NCI-H446 treated with DMSO at 0.1 percent for 48 hours (cell line): ENCODE data around the gene CDH8.
"Not testable (repeated sequence)": the region's sequence is repeated elsewhere in the genome, so short reads cannot be mapped to it uniquely, and the experiment has no call there.

Source experiments
- DNase-seq: peaks from one replicate; lab custom pipeline; 2025; lab: John Stamatoyannopoulos, UW

CDH8 gene

DNA sequence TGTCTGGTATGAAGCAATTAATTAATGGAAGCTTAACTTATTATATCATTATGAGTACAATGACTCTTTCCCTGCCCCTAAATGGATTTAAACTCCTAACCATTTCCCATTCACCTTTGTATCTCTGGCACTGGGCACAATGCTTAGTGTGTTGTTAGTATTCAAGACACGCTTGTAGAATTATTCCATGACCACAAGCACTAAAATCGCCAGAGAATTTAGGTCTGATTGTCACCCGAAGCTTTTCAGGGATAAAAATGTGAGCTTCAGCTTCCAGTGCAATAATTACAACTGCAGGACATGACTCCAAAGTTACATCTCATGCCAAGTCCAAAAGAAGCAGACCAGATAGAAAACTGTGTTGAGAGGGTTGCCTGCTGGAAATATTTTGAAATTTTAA is 101.6 kb downstream of the CDH8 start:
- DNase-seq, result no peak

DNA sequence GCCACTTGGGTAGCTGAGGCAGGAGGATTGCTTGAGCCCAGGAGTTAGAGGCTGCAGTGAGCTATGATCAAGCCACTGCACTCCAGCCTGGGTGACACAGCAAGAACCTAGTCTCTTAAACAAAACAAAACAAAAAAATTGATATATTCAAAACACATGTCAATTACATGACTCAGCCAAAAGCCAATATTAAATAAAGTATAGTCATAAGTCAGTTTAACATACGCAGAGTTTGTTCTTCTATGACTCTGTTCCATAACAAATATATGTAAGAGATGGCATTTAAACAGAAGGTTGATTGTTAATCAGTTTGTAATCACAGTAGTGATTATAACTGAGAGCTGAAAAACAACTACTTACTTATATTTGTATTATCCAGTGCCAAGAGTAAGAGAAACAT is 106.5 kb downstream of the CDH8 start:
- DNase-seq, result no peak

DNA sequence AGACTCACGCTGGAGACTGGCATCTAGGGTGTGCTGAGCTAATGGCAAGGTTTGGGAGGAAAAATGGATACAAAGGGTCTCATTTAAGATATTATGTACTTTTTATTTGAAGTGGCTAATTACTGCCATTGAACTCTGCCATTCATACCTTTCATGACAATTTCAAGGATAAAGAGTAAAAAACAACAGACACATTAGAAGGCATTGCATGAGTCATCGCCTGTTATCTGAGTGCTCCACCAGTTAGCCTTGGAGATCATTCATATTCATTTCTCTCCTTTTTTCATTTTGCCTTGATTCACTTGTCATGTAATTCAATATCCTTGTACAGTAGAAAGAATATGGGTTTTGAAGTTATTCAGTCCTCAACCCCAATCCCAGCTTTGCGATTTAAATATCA is 109.5 kb downstream of the CDH8 start:
- no peak for DNase-seq

DNA sequence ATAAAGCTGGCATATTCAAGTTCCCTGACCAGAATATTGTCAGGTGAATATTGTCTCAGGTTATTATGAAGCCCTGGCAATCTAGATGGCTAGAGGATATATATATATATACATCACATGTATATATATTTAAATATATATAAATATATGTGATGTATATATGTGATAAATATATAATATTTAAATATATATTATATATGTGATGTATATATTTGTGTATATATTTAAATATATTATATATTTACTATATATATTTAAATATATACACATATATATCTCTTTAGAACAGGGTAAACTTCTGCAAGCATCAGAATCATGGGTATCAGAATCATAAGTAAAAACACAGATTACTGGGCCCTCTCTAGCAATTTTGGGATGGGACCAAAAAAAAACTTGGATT is 112.6 kb downstream of the CDH8 start:
- no peak for DNase-seq

DNA sequence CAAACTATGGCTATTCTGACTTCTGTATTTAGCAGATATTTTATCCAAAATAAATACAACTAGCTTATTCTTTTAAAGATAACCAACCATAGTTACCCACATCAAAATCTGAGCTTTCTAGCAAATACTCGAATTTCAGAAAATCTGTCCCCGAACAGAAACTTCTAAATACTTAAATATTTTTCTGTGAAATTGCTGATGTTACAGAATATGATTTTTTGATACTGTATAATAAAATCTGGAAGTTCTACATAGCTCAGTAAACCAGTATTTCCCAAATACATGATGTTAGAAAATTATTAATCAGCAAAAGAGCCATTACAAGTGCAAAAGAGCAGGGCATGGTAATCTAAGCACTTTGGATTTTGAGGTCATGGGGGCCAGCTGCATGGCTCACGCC is 114.9 kb downstream of the CDH8 start:
- DNase-seq, result no peak

DNA sequence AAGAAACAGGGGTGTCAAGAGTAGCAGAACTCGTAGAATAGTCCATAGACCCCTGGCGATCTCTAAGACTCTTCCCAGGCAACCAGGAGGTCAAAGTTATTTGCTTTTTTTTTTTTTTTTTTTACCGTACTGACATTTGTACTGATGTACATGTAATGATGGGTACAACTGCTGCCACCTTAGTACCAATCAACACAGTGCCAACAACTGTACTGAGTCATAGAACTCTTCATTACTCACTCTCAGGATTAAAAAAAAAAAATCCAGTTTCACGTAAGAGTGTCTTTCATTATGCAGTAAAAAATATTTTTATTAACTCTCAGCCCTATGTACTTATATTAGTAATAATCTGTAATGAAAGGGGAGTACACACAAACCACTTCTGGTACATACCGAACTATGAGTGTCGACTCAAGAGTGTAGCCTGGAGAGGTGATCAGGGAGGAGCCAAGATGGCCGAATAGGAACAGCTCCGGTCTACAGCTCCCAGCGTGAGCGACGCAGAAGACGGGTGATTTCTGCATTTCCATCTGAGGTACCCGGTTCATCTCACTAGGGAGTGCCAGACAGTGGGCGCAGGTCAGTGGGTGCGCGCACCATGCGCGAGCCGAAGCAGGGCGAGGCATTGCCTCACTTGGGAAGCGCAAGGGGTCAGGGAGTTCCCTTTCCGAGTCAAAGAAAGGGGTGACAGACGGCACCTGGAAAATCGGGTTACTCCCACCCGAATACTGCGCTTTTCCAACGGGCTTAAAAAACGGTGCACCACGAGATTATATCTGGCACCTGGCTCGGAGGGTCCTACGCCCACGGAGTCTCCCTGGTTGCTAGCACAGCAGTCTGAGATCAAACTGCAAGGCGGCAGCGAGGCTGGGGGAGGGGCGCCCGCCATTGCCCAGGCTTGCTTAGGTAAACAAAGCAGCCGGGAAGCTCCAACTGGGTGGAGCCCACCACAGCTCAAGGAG is 118.1 kb downstream of the CDH8 start:
- DNase-seq, result not testable (repeated sequence)

DNA sequence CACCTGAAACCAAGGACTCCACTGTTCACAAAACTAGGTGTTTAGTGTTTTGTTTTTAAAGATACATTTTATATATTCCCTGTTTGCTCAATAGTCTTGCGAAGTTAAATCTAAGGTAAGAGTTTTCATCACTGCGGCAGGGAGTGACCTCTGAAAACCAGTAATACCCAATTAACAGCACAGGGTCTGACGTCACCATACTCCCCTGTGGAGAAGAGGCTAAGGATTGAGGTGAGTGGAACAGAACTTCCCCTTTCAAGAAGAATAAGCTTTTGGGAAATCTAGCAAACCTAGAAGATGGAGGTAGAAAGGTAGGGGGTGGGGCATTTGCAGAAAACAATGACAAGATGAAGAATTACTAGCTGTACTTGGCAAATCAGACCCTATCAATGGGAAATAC is 120.7 kb downstream of the CDH8 start:
- no peak for DNase-seq

DNA sequence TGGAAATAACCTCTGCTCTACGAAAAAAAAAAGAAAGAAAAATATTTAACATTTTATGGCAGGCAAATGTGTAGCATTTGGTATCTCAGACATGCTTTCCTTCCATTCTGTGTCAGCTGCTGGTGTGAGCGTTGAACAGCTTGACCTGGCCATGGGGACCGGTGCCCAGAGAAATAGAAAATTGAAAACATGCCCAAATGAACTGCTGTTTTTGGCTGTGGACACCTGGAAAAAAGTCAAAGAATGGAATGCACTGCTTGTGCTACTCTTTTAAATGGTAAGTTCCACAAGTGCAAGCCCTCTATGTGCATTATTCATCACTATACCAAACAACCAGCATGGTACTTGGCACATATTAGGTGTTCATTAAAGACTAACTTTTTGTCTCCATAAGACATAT is 127.2 kb downstream of the CDH8 start:
- DNase-seq, result no peak

DNA sequence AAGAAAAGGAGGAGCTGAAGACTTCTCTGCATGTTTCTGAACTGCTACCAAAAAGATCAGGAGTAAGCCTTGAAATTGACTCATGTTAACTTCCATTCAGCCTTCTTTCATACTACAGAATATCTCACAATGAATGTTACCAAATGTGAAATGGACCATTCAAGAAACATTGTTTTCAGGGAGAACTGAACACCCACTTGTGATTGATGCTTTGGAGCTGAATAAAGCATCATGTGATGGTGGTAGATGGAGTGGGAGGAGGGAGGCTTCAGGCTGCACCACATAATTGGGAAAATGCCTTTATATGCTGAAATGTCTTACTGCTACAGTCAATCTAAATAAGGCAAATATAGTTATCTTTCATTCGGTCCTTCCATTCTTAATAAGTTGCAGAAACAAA is 127.8 kb downstream of the CDH8 start:
- no peak for DNase-seq

DNA sequence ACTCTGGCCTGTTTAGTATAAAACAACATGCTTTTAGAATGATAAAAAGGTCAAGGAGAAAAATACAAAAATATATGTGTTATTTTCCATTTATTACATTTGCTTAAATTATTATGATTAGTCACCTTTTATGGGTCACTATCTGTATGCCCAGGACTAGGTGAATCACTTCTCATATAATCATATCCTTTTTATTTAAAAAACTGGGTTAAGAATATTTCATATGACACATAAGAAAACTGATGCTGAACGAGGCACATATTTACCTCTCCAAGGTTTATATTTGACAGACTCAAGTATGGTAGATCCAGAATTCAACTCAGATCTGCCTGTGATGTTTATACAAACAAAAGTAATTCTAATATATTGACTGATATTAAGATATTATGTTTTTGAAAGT is 134.5 kb downstream of the CDH8 start:
- DNase-seq, result no peak

DNA sequence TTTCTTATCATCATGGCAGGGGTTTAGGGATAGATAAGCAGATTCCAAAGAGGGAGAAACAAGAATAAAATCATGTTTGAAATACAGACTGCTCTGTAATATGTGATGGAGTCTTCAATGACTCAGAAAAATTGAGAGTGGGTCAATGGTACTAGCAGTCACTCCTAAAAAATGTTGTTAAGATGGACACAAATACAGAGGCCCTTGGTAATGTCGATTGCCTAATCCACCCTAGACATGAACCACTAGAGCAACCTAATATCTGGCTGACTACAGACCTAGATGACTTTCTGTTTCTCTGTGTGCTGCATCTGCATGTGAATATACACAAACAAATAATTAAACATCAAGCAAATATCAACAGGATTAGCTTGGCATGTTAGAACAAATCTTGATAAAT is 135.8 kb downstream of the CDH8 start:
- DNase-seq, result no peak

DNA sequence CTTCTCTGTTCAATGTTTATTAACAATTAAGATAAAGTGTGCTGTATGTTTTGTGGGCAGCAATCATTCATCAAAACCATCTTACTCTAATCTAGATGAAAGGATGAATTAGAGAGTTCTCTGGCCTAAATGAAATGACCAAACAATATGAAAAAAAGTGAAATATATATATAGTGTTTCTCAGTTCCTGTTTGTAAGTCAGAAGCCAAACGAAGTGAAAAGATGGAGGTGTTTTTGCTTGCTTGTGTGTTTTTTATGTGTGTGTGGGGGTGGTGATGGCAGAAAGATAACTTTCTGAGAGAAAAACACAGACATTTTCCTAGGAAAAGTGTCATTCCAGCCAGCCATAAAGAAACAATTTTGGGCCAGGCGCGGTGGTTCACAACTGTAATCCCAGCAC is 138.6 kb downstream of the CDH8 start:
- no peak for DNase-seq

DNA sequence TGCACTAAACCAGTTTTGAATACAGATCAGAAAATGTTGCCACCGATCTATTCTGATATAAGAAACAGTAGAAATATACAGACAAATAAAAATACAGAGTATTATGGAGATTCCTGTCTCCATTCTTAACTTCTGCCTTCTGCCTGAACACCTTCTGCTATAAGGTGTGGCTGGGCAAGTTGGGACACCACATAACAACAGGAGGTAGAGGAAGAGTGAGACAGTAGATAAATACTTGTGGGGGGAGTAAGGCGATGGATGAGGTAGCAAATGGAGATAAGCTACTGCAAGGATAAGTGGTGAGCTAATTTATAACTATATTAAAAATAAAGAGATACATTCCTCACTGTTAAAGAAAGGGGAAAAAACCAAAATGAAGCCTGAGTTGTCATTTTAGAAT is 143.7 kb downstream of the CDH8 start:
- no peak for DNase-seq

DNA sequence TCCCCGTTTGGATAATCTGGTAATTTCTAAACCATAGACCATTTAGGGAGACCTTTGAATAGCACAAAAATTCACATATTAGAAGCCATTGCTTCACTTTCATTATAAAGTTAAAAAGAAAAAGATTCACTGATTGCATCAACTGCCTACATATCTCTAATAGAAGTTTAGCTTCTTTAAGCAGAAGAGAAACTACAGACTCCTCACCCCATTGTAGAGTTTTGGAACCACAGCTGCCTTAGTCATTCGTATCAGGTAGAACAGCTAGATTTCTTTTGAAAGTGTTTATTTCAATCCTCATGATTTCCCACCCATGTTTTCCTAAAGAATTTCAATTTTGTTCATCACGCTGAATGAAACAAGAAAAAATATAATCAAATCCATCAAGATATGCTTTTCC is 144.8 kb downstream of the CDH8 start:
- no peak for DNase-seq

DNA sequence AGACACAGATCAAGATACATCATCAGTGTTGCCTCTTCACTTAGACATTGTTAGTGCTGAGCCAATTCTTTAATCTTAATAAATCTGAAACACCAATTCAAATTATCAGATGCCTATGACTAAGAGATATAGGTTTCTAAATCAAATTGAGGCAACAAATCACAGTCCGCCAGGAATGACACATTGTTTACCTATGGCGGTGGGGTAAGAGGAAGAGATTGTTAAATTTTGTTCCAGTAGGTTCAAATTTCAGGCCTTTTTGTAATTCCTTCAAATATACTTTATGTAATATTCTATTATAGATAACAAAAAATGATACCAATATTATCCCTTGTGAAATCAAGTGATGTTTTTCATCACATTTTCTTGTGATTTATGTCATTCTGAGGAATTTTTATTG is 145.9 kb downstream of the CDH8 start:
- no peak for DNase-seq

DNA sequence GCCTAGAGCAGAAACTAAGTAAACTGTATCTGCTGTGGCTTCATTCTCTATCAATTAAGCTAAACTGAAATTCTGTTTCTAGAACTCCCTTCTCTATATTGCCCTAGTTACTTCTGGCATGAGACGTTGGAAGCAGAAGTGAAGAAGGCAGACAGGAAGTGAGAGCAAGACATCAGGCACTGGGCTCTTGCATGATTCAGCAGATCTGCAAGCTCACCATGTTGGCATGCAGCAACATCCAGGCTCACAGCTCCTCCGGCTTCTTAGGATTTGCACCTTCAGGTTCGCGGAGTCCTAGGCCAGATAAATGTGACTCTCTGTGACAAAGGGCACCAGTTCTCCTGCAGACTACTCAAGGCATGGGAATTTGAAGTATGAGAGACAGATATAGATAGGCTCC is 148.3 kb downstream of the CDH8 start:
- no peak for DNase-seq

DNA sequence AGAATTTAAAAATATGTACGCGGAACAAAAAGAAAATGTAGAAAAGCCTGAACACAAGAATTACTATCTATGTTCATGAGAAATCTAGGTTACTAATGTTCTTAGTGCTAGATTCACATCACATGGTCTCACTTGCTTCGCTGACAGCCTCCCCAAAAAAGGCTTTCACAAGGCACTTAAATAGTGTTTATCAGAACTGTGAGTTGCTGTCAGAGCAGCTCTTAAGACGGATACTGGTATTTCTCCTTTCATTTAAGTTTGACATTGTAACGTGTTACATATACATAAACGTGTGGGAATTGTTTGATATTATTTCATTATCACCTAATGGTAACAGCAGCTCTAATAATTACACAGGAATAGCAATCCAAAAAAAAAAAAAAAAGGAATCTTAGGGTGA is 150.9 kb downstream of the CDH8 start:
- no peak for DNase-seq

DNA sequence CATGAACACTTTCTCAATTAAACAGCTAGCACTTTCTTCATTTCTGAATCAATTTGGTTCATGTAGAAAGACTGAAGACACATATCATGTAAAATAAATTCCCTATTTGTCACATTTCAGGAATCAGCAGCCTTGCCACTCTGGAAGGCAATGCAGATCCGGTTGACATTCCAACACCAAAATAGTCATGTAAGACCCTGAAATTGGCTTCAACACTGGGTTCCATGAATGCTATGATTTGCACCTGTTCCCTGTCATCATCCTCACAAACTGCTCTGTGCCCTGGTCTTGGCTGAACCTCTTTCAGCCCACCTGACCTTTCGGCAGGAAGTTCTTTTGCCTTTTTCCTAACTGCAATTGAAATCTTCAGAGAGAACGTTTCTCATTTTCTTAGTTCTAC is 156.9 kb downstream of the CDH8 start:
- no peak for DNase-seq

DNA sequence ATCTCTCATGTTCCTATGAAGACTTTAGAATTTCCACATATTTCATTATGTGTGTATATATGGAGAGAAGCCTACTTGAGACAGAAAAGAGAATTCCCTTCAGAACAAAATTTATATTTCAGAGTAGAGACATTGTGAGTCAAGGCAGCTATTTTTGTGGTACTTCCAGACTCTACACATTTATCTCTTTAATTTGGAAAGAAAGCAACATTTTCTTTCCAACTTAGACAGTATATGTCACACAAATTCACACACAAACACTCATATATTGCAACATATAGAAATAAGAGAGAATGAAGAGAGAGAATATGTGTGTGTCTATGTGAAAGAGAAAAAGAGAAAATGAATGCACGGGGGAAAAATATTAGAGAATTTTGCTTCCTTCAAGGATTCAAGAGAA is 158.8 kb downstream of the CDH8 start:
- no peak for DNase-seq

DNA sequence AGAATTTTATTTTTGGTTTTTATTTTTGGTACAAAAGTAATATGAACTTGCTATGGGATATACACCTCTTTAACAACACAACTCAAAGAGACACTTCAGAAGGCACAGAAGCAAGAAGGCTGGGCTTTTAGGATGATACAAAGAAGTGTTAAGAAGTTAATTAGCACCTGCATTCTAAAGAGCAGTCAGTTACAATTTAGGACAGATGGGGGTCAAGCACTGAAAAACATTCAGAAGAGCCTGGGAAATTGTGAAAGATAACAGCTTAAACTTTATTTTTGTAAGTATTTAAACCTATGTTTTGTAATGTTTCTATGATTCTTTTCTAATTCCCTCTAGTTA is 163.5 kb downstream of the CDH8 start:
- no peak for DNase-seq

DNA sequence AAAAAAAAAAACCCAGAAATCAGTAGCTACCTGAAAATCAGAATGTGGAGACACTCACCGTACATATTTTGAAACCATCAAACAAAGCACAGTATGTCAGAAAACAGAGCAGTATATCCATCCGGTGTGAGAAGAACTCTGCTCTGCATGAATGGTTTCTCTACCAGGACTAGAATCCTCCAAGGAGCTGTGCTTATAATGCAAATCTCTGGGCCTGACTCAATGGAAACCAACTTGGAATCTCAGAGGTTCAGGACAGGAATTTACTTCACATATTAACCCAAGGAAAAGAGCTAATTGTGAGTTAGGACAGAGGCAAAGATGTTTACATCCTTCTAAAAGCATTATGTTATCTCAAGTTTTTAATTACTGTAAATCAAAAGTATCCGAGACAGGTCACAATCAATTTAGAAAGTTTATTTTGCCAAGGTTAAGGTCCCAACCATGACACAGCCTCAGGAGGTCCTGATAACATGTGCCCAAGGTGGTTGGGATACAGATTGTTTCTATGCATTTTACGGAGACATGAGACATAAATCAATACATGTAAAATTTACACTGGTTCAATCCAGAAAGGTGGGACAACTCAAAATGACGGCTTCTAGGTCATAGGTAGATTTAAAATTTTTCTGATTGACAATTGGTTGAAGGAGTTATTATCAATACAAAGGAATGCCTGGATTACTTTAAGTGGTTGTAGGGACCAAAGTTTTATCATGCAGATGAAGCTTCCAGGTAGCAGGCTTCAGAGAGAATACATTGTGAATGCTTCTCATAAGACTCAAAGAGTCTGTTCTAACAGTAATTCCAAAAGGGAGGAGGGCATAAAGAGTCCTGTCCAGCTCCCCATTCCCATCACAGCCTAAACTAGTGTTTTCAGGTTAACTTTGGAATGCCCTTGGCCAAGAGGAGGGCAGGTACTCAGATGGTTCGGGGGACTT is 164.1 kb downstream of the CDH8 start:
- DNase-seq, result no peak

DNA sequence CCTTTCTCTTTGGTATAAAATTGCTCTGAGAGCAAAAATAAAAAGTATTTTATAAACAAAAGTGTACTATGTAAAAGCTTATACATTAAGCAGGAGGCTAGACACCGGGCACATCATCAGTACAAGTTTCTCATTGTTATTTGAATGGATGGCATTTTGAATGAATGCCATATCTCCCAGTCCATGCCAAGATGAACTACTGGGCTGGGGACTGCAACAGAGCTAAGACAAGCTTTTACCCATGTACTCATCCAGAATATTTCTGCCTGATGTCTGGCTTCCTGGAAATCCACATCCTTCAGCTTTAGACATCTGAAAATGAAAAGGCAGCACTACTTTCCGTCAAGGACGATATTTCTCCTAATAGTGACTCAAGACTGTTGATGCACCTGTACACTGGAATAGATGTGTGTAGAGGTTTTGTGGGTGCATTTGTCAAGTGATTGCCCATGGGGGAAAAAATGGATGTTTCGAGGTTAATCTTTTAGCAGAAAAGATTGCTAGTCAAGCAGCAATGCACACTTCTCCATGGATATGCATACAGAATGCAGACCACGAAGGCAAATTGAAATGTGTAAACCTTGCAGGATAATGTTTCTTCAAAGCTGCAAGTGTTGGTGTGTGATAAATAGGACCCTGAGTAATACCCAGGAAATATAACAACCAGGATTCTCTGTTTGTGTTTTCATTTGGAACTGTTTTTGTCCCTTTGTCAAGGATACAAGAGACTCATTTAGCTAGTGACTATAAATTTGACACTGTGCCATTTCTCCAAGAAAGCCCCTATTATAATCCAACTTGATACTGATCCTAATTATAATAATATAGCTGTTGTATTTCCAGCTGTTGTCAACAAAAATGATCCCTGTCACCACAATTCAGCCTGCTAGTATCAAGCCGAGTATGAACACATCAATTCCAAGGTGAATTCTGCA is 173.8 kb downstream of the CDH8 start:
- DNase-seq, result no peak
